ENCODE data around the gene SIGLEC9. TPM values are rescaled to one million over a fixed set of nuclear protein-coding genes. Genes with fewer than 3 reads are reported as not detected.

The SIGLEC9 gene
- total RNA-seq, 1 donor from 2014 or later, result not detected

DNA sequence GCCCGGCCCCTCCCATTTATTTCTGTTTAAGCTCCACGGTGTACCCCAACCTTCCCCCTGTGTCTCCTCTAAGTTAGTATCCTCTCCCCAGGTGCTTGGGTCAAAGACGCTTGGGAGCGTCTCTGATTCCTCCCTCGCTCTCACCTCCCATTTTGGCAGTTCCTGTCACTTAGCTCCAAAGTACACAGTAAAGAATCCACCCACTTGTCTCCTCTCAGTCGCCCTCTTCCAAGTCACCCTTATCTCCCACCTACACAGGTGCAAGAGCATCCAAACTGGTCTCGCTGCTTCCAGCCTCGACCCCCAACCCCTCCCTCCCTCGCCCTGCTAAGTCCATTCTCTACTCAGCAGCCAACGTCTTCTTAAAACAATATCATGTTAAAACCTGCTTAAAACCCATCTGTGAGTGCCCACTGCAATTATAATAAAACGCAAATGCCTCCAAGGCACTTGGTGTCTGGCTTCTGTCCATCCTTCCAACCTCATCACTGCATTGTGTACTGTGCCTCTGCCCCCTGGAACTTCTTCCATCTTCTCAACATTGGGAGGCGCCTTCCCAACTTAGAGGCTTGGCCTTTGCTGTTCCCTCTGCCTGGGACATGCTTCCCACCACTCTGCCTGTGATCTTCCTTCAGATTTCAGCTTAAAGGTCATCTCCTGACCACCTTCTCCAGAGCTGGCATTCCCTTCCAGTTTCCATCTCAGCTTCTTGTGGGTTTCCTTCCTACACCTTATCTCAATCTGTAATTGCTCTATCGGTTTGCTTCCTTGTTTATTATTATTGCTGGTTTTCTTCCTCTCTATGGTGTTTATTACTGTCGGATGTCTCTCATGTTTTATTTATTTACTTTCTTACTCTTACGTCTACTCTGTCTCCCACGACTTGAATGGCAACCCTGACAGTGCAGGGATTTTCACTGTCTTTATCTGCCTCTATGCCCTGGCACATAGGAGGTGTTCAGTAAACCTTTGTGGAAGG, 32.5 kb upstream of the SIGLEC9 start:
- DNase-seq (ENCODE audit: extremely low spot score, unreplicated experiment), result no peak
- TF ChIP-seq, protein P1, sequence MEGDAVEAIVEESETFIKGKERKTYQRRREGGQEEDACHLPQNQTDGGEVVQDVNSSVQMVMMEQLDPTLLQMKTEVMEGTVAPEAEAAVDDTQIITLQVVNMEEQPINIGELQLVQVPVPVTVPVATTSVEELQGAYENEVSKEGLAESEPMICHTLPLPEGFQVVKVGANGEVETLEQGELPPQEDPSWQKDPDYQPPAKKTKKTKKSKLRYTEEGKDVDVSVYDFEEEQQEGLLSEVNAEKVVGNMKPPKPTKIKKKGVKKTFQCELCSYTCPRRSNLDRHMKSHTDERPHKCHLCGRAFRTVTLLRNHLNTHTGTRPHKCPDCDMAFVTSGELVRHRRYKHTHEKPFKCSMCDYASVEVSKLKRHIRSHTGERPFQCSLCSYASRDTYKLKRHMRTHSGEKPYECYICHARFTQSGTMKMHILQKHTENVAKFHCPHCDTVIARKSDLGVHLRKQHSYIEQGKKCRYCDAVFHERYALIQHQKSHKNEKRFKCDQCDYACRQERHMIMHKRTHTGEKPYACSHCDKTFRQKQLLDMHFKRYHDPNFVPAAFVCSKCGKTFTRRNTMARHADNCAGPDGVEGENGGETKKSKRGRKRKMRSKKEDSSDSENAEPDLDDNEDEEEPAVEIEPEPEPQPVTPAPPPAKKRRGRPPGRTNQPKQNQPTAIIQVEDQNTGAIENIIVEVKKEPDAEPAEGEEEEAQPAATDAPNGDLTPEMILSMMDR (conservative IDR thresholded peaks at IDR 0.05), result no peak
- H3K4me1 Mint-ChIP-seq (ENCODE audit: unreplicated experiment), result peaks cover 4% of the 10 kb centered on the region
- H3K9me3 Mint-ChIP-seq, result no peaks in the 10 kb centered on the region
- H3K27ac Mint-ChIP-seq, result peak overlapping the region; percentile 33
- H3K36me3 Mint-ChIP-seq, result peaks cover 4% of the 10 kb centered on the region
- H3K4me3 Mint-ChIP-seq, result no peak overlapping the region
- no peaks in the 10 kb centered on the region for H3K27me3 Mint-ChIP-seq

DNA sequence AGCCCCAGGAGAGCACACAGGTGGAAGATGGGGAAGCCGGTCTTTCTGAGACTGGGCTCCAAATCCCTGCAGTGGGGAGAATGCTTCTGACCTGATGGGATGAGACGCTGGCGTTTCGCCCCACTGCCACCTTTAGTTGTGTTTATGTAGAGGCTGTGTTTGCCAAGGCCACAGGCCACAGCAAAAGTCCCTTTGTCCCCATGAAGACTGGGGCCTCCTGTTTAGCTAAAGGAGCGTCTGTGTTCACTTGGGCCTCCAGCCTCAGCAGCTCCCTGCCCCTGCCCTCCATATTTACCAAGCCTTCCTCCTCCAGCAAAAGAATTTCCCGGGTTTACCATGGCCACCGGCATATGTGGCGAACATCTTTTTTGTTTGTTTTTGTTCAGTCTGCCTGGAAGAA, 31.6 kb upstream of the SIGLEC9 start:
- no peak for DNase-seq (ENCODE audit: extremely low spot score, unreplicated experiment)
- no peaks in the 10 kb centered on the region for H3K9me3 Mint-ChIP-seq
- H3K4me1 Mint-ChIP-seq (ENCODE audit: unreplicated experiment), result peaks cover 4% of the 10 kb centered on the region
- H3K4me3 Mint-ChIP-seq, result no peak overlapping the region
- peak overlapping the region; percentile 15 for H3K27ac Mint-ChIP-seq
- no peaks in the 10 kb centered on the region for H3K27me3 Mint-ChIP-seq
- TF ChIP-seq, protein P1 (conservative IDR thresholded peaks at IDR 0.05), result no peak
- H3K36me3 Mint-ChIP-seq, result peaks cover 4% of the 10 kb centered on the region

DNA sequence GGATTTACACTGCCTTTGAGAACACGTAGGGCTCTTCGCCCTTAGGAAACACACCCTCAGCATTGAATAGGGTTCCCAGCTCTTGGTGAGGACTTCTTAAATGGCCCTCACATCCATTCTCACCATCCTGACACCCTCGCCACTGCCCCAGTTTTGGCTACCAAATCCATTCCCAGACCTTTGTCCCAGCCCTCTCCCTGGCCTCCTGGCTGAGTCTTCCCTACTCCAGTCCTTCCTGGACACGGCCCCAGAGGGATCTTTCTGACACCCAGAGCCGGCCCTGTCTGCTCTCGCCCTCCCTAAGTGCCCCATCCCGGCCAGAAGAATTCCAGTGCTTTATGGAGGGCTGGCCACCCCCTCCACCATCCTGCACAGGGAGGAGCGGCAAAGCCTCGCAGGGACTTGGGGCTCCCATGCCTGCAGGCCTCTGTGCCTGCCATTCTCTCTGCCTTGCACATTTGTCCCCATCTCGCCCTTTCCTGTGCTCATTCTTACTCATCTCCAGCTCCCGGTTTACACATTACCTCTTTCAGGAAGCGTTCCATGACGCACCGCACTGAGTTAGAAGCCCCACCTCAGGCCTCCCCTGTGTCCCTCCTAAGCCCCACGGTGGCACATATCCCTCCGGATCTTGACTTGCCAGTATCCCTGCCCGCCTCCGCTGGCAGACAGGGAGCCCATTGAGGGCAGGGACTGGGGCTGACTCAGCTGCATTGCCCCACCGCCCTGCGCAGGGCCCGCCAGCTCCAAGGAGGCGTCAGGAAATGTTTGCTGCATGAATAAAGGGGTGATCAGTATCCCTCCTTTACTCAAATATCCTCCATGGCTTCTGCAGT, 31.0 kb upstream of the SIGLEC9 start:
- H3K4me1 Mint-ChIP-seq (ENCODE audit: unreplicated experiment), result peaks cover 4% of the 10 kb centered on the region
- H3K9me3 Mint-ChIP-seq, result no peaks in the 10 kb centered on the region
- H3K27ac Mint-ChIP-seq, result peak overlapping the region; percentile 15

DNA sequence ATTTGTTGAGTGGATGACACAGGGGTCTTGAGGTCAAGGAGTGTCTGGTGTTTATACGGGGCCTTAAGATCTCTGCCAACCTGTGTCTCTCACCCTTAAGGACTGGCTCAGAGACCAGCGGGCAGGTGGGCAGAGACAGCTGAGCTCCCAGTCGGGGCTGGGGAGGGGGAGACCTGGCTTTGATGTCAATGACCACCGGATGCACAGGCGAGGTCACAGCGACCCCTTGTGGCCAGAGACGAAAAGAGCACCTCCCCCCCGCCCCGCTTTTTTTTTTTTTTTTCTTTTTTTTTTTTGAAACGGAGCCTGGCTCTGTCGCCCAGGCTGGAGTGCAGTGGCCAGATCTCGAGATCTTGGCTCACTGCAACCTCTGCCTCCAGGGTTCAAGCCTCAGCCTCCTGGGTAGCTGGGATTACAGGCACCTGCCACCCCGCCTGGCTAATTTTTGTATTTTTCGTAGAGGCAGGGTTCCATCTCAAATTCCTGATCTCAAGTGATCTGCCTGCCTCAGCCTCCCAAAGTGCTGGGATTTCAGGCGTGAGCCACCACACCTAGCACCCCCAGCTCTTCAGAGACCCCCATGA, 29.9 kb upstream of the SIGLEC9 start:
- Mint-ChIP-seq H3K9me3 (no peaks in the 10 kb centered on the region), H3K36me3 (peaks cover 4% of the 10 kb centered on the region), H3K4me3 (no peak overlapping the region), H3K27me3 (no peaks in the 10 kb centered on the region), H3K27ac (no peak overlapping the region), H3K4me1 (ENCODE audit: unreplicated experiment) (peaks cover 6% of the 10 kb centered on the region)
- no peak for DNase-seq (ENCODE audit: extremely low spot score, unreplicated experiment)
- TF ChIP-seq, protein P1 (conservative IDR thresholded peaks at IDR 0.05), result peak; percentile 84

More for the DNA sequence above, 31.0 kb upstream of the SIGLEC9 start:
- TF ChIP-seq, protein P1 (conservative IDR thresholded peaks at IDR 0.05), result no peak
- Mint-ChIP-seq H3K4me3 (no peak overlapping the region), H3K36me3 (peaks cover 4% of the 10 kb centered on the region), H3K27me3 (no peaks in the 10 kb centered on the region)
- DNase-seq (ENCODE audit: extremely low spot score, unreplicated experiment), result no peak

DNA sequence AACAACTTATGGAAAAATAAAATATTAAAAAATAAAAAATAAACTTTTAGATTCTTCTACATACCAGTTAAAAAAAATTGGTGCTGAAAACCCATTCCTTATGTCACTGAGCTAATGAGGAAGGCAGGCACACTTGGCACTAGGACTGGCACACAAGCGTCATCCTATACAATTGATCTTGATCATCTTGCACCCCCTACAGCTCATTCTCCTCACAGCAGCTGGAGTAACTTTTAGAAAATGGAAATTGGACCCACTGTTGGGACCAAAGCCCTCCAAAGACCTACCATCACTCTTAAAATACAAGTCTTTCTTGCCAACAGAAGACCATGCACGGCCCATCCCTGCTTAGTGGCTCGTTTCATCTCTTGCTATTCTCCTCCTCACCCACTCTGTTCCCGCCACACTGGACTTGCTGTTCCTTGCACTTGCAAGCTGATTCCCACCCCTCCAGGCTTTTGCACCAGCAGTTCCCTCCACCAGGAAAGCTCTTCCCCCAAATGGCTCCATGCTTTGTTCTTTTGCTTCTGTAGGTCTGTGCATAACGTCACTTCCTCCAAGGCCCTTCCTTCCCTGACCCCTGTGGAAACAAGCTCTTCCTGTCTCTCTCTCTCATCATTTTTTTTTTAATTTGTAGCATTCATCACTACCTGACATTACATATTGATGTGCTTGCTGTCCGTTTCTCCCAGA, 28.1 kb upstream of the SIGLEC9 start:
- H3K36me3 Mint-ChIP-seq, result peaks cover 4% of the 10 kb centered on the region
- TF ChIP-seq, protein P1 (conservative IDR thresholded peaks at IDR 0.05), result peak; percentile 43
- no peaks in the 10 kb centered on the region for H3K27me3 Mint-ChIP-seq
- H3K4me1 Mint-ChIP-seq (ENCODE audit: unreplicated experiment), result peaks cover 8% of the 10 kb centered on the region
- no peak for DNase-seq (ENCODE audit: extremely low spot score, unreplicated experiment)
- no peaks in the 10 kb centered on the region for H3K9me3 Mint-ChIP-seq
- no peak overlapping the region for H3K4me3 Mint-ChIP-seq
- no peak overlapping the region for H3K27ac Mint-ChIP-seq

Data from type B pancreatic cell (in vitro differentiated cells).